ENCODE measurements around the gene NES. TPM values are rescaled to one million over a fixed set of nuclear protein-coding genes. Genes with fewer than 3 reads are reported as not detected.
"Not testable (repeated sequence)": the region's sequence is repeated elsewhere in the genome, so short reads cannot be mapped to it uniquely, and the experiment has no call there.

The NES gene
- total RNA-seq, 2 donors from 2014 or later: not detected

- DNase-seq (ENCODE audit: low spot score) (no peak), ATAC-seq (no peak)
- Mint-ChIP-seq H3K27me3 (peaks cover 46 to 65% of the 10 kb centered on the region in 2 donors), H3K4me3 (no peak overlapping the region), H3K4me1 (ENCODE audit: low read depth in 2 of 2) (peaks cover 18 to 20% of the 10 kb centered on the region in 2 donors), H3K36me3 (no peaks in the 10 kb centered on the region), H3K27ac (no peak overlapping the region), H3K9me3 (peaks cover under 1% of the 10 kb centered on the region)
Observed at GRCh38 chr1:156638189-156638985, 38.8 kb downstream of the NES start.

- DNase-seq (ENCODE audit: low spot score) (no peak), ATAC-seq (no peak)
- Mint-ChIP-seq H3K4me1 (ENCODE audit: low read depth in 2 of 2) (no peaks in the 10 kb centered on the region), H3K27me3 (peaks cover 42% of the 10 kb centered on the region in 2 donors), H3K27ac (no peak overlapping the region), H3K36me3 (no peaks in the 10 kb centered on the region), H3K9me3 (no peaks in the 10 kb centered on the region), H3K4me3 (no peak overlapping the region)
Observed at GRCh38 chr1:156632355-156632754, 44.9 kb downstream of the NES start.

GRCh38 chr1:156631152-156631551 is 46.1 kb downstream of the NES start:
- peaks cover 39% of the 10 kb centered on the region in 2 donors for H3K27me3 Mint-ChIP-seq
- not testable (repeated sequence) for ATAC-seq; H3K27ac Mint-ChIP-seq; DNase-seq (ENCODE audit: low spot score); H3K36me3 Mint-ChIP-seq; H3K9me3 Mint-ChIP-seq; H3K4me1 Mint-ChIP-seq (ENCODE audit: low read depth in 2 of 2); H3K4me3 Mint-ChIP-seq

GRCh38 chr1:156629823-156630449 is 47.3 kb downstream of the NES start:
- peaks cover 41 to 42% of the 10 kb centered on the region in 2 donors for H3K27me3 Mint-ChIP-seq
- DNase-seq (ENCODE audit: low spot score) (no peak), ATAC-seq (no peak)
- H3K9me3 Mint-ChIP-seq: no peaks in the 10 kb centered on the region
- H3K36me3 Mint-ChIP-seq: no peaks in the 10 kb centered on the region
- no peak overlapping the region for H3K27ac Mint-ChIP-seq
- H3K4me1 Mint-ChIP-seq (ENCODE audit: low read depth in 2 of 2): peaks cover 6 to 8% of the 10 kb centered on the region in 2 donors
- no peak overlapping the region for H3K4me3 Mint-ChIP-seq

- H3K9me3 Mint-ChIP-seq: no peaks in the 10 kb centered on the region
- no peak overlapping the region for H3K4me3 Mint-ChIP-seq
- no peak overlapping the region for H3K27ac Mint-ChIP-seq
- ATAC-seq (no peak), DNase-seq (ENCODE audit: low spot score) (no peak)
- H3K36me3 Mint-ChIP-seq: no peaks in the 10 kb centered on the region
- H3K27me3 Mint-ChIP-seq: peaks cover 38 to 47% of the 10 kb centered on the region in 2 donors
- peaks cover 8 to 10% of the 10 kb centered on the region in 2 donors for H3K4me1 Mint-ChIP-seq (ENCODE audit: low read depth in 2 of 2)
Observed at GRCh38 chr1:156627313-156627880, 49.8 kb downstream of the NES start.

GRCh38 chr1:156626079-156626438 is 51.1 kb downstream of the NES start:
- ATAC-seq: no peak
- Mint-ChIP-seq H3K9me3 (no peaks in the 10 kb centered on the region), H3K27me3 (peaks cover 36 to 43% of the 10 kb centered on the region in 2 donors), H3K36me3 (no peaks in the 10 kb centered on the region), H3K4me3 (peak overlapping the region; percentile 67), H3K27ac (no peak overlapping the region), H3K4me1 (ENCODE audit: low read depth in 2 of 2) (peaks cover 8 to 11% of the 10 kb centered on the region in 2 donors)
- no peak for DNase-seq (ENCODE audit: low spot score)

- Mint-ChIP-seq H3K27me3 (peaks cover 36 to 41% of the 10 kb centered on the region in 2 donors), H3K36me3 (no peaks in the 10 kb centered on the region), H3K4me3 (peak overlapping the region; percentile 67), H3K9me3 (no peaks in the 10 kb centered on the region), H3K27ac (no peak overlapping the region), H3K4me1 (ENCODE audit: low read depth in 2 of 2) (peaks cover 8 to 11% of the 10 kb centered on the region in 2 donors)
- peak; percentile 65 for DNase-seq (ENCODE audit: low spot score)
- ATAC-seq: peak; percentile 65 to 77
Observed at GRCh38 chr1:156625436-156626078, 51.6 kb downstream of the NES start.

GRCh38 chr1:156624814-156625435 is 52.3 kb downstream of the NES start:
- H3K4me1 Mint-ChIP-seq (ENCODE audit: low read depth in 2 of 2): peaks cover 8 to 11% of the 10 kb centered on the region in 2 donors
- no peaks in the 10 kb centered on the region for H3K36me3 Mint-ChIP-seq
- peaks cover 42% of the 10 kb centered on the region in 2 donors for H3K27me3 Mint-ChIP-seq
- no peak overlapping the region for H3K27ac Mint-ChIP-seq
- no peak for DNase-seq (ENCODE audit: low spot score)
- H3K9me3 Mint-ChIP-seq: no peaks in the 10 kb centered on the region
- peak in 1 of 2 donors; percentile 26 for ATAC-seq
- H3K4me3 Mint-ChIP-seq: peak overlapping the region; percentile 39

GRCh38 chr1:156623946-156624813 is 53.0 kb downstream of the NES start:
- Mint-ChIP-seq H3K27ac (no peak overlapping the region), H3K36me3 (no peaks in the 10 kb centered on the region), H3K4me1 (ENCODE audit: low read depth in 2 of 2) (peaks cover 8 to 11% of the 10 kb centered on the region in 2 donors), H3K27me3 (peaks cover 45 to 49% of the 10 kb centered on the region in 2 donors), H3K4me3 (peak overlapping the region; percentile 39), H3K9me3 (no peaks in the 10 kb centered on the region)
- peak; percentile 68 to 71 for ATAC-seq
- DNase-seq (ENCODE audit: low spot score): no peak

GRCh38 chr1:156622581-156623297 is 54.5 kb downstream of the NES start:
- Mint-ChIP-seq H3K27me3 (peaks cover 43 to 53% of the 10 kb centered on the region in 2 donors), H3K9me3 (no peaks in the 10 kb centered on the region), H3K27ac (no peak overlapping the region), H3K4me1 (ENCODE audit: low read depth in 2 of 2) (peaks cover 8 to 11% of the 10 kb centered on the region in 2 donors), H3K36me3 (no peaks in the 10 kb centered on the region), H3K4me3 (peak overlapping the region; percentile 20)
- ATAC-seq (no peak), DNase-seq (ENCODE audit: low spot score) (no peak)

- peaks cover 38 to 51% of the 10 kb centered on the region in 2 donors for H3K27me3 Mint-ChIP-seq
Observed at GRCh38 chr1:156619582-156619955, 57.6 kb downstream of the NES start.

GRCh38 chr1:156618853-156619581 is 58.2 kb downstream of the NES start, which contains the start of gene HAPLN2:
Gene HAPLN2, plus strand, starts transcription at chr1:156619415. Its CDS starts 4,076 bp downstream, at chr1:156623491.
- DNase-seq (ENCODE audit: low spot score) (no peak), ATAC-seq (no peak)
- peaks cover 0 to 5% of the 10 kb centered on the region in 2 donors for H3K4me1 Mint-ChIP-seq (ENCODE audit: low read depth in 2 of 2)
- H3K27ac Mint-ChIP-seq: no peak within 1 kb of the TSS
- no peaks in the 10 kb centered on the region for H3K36me3 Mint-ChIP-seq
- H3K27me3 Mint-ChIP-seq: peaks cover 38 to 51% of the 10 kb centered on the region in 2 donors
- H3K9me3 Mint-ChIP-seq: no peaks in the 10 kb centered on the region
- H3K4me3 Mint-ChIP-seq: no peak within 1 kb of the TSS

More at GRCh38 chr1:156619582-156619955, 57.6 kb downstream of the NES start:
- H3K36me3 Mint-ChIP-seq: no peaks in the 10 kb centered on the region
- no peak for ATAC-seq
- no peak overlapping the region for H3K4me3 Mint-ChIP-seq
- peaks cover 0 to 5% of the 10 kb centered on the region in 2 donors for H3K4me1 Mint-ChIP-seq (ENCODE audit: low read depth in 2 of 2)
- H3K27ac Mint-ChIP-seq: no peak overlapping the region
- DNase-seq (ENCODE audit: low spot score): no peak
- H3K9me3 Mint-ChIP-seq: no peaks in the 10 kb centered on the region
